ENCODE measurements around the gene CDC42EP3.
A peak's percentile ranks its signal among the peaks of the same experiment; 100 is the strongest.

The CDC42EP3 gene

DNA sequence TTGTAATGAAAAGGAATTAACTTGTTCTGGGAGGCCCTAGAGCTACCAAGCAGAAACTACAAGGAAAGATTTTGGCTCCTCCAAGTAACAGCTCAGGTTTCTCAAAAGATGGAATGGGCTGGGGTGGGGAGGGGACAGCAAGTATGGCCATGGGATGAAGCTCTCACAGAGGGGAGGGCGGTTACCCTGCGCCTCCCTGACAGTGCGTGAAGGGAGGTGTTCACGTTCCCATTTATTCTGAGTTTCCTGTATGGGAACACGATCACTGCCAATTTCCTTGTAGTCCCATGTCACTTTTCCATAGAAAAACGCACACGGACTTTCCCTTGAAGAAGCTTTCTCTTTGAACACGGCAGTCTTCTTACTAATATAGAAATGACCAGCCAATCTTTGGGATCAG lies 17.0 kb downstream of the CDC42EP3 start:
- DNase-seq = no peak

DNA sequence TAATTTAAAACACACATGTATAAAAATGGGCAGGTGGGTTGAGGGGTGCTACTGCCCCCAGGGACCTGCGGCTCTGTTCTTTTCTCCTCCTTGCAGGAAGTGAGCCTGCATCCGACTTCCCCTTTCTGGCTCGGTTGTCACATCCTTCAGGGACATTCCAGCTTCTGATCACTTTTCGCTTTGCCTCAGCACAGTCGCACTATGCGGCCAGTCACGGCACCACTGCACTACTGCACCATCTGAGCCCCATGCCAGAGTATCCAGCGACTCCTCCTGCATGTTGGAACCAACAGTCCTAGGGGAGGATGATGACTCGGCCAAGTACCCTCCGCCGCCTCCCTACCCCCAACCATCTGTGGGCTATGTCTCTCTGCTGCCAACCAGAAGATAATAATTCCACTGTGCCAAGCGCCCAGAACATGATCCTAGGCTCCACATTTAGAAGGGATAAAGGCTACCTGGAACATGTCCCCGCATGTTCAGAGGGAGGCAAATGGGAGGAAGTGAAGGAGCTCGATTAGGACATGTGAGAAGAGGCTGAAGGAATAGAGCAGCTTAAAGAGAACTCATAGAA lies 17.6 kb downstream of the CDC42EP3 start:
- DNase-seq = no peak

DNA sequence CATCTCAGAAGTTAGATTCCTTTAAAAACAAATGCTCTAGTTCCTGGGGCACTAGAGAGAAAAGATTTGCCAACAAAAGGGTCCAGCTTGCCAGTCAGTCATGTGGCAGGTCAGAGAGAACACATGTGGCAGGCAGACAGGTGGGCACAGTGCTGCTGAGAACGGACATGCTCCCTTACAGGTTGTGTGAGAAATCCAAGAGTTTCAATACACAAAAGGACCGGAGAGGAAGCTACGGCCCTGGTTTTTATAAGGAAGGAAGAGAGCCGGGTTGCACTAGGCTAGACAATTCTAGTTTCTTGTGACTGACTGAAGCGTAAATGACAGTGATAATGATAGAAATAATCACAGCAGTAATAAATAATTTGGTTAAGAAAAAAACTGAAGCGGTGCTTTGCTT lies 18.3 kb downstream of the CDC42EP3 start:
- no peak for DNase-seq

DNA sequence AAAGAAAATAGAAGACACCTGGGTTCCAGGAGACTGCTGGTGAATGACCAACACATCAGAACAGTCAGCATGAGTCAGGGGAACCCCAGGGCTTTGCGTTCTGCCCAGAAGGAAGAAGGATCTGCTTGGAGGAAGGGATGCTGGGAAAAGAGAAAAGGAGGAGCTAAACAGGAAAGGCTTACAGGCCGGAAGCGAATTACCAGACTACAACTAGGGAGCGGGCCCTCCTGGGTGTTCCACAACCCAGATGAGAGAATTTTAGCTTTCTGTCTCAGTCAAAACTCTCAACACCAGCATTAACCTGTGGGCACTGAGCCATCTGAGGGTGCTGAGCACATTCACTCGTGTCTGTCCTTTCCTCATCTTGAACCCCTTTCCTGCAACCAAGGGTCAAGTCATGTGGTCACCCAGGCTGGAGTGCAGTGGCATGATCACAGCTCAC lies 19.2 kb downstream of the CDC42EP3 start:
- DNase-seq = no peak

DNA sequence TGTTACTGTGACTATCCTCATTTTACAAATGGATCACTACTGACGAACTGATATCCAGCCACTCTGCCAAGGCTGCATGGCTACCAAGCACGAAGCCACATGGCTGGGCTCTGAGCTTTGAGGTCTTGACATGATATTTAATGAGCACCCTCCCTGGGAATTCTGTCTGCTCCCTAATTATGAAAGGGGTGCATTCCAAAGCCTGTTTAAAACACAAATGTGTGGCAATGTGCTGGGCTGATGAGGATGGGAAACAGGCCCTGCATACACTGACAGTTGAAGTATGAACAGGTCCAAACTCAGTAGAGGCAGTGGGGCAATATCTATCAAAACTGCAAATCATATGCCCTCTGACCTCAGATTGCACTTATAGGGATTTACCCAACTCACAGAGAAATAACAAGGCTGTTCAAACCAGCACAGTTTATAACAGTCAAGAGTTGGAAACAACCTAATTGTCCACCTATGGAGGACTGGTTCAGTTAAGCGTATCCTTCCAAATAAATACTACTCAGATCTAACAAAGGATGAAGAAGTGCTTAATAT lies 20.8 kb downstream of the CDC42EP3 start:
- DNase-seq = no peak

DNA sequence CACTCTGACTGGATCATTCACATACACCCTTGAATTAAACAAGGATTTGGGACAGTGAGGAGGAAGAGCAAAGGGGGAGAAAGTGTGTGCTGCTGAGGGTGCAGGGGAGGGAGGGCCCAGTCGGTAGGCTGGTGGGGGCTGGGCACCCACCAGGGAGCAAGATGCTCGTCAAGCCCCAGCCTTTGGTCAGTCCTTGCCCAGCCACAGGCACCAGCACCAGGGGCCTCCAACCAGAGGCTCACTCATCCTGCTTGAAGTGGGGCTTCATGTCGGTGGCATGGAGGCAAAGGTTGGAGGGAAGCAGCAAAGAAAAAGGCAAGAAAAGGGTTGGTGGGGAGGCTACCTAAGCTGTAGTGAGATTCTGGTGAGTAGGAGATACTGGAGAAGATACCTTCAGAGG lies 21.9 kb downstream of the CDC42EP3 start:
- DNase-seq = no peak

DNA sequence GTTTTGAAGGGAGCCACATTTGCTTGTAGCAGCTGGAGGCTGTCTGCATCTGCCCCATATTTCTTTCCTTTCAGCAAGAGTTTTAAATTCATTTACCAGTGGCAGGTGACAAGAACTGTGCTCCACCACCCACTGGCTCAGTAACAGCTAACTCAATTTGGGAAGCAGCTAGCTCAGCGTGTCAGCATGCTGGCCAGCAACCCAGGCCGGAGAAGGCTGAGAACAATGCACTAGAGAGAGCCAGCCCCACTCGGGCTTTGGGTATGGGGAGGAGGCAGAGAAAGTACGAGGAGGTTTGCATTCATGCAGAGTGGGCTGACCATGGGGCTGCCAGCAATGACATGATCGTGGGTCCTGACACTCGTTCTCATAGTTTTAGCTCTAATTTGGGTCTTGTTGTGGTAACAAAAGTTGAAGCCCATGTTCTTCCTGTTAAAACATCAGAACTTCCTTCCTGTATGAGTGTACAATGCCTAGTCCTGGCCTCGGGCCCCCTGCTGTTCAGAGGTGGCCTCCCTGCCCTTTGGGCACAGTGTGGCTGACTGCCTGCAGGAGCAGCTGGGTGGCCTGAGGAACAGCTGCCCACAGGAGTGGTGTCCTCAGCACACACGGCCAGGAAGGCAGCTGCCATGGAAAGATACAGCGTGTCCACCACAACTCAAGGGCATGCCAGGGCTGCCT lies 23.0 kb downstream of the CDC42EP3 start:
- no peak for DNase-seq

DNA sequence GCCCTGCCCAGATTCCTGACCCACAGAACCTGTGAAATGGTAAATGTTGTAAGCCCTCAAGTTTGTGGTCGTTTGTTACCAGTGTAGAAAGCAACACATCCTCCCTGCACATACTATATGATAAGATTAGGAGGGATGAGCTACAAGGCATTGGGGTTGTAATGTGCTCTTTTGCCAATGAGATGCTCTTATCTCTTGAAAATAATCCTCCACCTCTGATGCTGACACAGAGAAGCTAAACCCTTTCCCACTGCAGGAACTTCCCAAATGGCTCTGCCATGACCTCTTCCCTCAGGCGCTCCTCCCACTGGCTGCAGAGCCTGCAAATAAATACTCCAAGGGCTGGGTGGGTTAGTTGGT lies 23.5 kb downstream of the CDC42EP3 start:
- DNase-seq = no peak

DNA sequence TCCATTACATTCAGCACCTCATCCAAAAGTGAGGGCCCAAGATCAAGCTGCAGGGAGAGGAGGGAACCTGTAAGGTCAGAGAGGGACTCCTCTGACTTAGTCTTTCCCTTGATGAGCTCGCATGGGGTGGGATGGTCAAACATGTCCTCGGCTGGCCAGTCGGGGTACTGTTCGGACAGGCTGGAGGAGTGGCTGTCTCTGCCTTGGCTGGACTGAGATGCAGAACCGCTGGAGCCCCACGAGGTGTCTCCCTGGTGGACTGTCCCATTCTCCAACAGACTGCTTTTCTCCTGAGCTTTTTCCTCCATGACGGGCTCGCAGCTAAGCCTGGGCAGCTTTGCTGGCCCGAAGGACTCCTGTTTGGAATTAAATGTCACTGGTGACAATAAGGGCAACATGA lies 25.6 kb downstream of the CDC42EP3 start:
- DNase-seq = no peak

DNA sequence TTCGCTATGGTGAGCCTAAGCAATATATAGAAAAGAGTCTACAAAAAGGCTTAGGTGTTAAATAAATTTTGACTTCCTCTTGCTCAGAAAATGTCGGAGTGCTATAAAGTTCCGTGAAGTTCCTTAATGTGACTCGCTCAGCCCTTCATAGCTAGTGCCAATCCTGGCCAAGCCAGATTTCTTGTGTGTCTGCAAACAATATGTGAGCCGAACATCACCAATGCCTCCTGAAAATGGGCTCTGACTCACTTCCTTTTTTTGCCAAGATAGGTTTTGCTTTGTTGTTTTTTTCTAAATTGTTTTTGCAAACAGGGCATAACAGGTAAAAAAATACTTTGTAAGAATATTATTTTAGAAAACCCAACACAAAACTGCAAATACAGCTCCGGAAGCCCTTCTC lies 26.1 kb downstream of the CDC42EP3 start:
- DNase-seq = no peak

DNA sequence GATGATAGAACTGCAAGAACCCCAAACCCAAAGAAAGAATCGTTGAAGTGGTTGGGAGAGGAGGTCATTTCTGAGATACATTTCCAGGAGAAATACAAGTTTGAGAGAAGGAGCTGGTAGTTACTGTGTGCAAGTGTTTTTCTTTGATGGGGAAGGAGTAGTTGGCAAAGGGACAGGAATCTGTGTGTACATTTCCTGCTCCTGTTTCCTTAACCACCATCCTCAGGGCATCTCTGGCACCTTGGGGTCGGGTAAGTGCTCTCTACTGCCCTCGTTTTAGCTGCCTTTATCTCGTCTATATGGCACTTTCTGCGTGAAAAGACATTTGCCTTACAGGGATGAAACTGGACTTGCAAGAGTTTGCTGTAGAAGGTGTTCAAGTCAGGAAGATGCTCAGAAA lies 27.3 kb downstream of the CDC42EP3 start:
- DNase-seq = no peak

DNA sequence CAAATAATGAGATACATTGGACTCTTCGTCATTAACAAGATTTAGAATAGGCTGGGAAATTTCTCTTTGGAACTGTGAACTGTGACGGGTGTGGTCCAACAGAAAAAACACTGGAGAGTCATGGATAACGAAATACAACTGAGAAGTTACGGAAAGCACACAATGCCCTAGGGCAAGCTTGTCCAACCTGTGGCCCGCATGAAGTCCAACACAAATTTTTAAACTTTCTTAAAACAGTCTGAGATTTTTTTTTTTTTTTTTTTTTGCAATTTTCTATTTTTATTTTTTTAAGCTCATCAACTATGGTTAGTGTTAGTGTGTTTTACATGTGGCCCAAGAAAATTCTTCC lies 27.7 kb downstream of the CDC42EP3 start:
- DNase-seq = no peak

DNA sequence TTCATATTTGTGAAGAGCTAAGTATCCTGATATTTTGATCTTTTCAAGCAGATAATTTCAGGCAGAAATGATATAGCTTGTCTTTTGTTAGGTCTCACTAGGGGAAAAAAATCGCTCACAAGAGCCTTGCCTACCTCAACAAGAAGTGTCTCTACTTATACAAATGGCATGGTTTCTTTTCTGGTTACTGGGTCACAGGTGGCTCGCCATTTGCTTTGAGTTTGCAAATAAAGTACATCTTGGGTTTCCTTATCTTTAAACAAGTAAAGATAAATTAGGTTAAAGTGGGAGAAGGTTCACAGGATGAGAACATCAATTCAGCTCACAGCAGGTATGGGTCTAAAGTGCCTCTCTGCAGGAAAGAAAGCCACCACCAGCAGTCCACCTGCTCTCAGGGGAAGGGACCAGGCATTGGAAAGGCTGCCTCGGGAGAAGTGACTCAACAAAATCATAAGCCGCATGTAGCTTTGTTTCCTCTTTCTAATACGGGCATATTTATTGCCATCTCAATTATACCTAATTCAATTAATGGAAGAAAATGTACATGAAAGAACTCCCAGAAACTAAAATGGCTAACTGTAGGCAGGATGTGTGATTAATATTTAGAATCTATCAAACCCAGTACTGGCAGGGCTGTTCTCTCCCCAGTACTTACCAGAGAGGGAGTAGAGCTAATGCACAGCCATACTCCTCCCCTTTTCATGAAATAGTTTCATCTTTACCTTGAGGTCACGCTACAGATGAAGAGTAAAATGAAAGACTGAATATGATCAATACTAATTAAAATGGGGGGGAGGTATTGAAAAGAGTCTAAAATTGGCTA lies 28.3 kb downstream of the CDC42EP3 start:
- no peak for DNase-seq

DNA sequence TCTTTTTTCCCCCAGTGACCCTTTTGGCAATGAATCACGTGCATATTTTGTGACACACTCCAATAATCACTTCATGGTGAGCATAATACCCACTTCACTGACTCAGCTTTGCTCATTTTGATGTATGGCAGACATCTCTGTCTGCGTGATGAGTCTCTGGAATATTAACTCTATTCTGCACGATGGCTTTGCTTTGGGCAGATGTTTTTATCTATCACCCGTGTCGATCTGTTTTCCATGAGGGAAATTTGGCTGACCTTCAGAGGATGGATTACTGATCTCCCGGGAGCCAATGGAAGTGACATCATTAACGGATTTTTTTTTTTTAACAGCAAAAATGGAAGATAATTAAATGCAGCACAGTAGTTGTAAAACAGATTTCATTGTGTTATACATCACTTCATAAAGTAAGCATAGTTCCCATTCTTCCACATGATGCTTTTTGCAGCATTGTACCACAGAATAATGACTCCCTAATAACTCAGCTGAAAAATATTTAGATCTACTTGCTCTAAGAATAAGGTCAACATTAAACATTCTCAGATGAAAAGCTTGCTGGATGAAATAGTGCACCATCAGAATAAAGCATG lies 29.8 kb downstream of the CDC42EP3 start:
- no peak for DNase-seq

DNA sequence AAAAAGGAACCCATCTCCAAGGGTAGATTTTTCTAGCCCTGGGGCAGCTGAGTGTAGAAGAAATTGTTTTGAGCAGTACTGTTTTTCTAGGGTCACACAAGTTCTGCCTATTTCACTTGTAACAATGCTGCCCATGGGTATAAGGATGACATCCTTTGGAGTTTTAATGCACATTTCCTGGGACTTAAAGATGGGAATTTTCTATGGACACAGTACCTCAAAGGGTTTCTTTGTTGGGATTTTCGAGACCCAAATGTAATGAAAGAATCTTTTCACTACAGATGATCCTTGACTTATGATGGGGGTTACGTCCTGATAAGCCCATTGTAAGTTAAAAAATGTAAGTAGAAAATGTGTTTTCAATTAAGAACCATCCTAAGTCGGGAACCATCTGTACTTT lies 31.8 kb downstream of the CDC42EP3 start:
- DNase-seq = no peak

DNA sequence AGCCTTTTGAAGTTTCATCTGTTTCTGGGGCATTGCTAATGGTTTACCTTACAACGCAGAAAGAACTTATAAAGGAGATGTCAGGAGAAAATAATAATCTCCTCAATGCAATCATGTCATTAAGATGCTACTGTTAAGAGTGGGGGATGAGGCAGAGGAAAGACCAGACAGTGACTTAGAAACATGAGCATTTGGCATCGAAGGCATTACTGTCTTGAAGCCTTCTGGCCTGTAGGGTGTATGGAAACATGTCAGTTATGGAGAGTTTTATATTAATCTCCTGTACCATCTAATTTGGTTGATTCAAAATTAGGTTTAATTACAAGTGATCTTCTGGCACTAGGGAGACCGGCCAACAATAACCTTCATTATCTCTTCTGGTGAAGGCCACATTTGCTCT lies 32.5 kb downstream of the CDC42EP3 start:
- no peak for DNase-seq

DNA sequence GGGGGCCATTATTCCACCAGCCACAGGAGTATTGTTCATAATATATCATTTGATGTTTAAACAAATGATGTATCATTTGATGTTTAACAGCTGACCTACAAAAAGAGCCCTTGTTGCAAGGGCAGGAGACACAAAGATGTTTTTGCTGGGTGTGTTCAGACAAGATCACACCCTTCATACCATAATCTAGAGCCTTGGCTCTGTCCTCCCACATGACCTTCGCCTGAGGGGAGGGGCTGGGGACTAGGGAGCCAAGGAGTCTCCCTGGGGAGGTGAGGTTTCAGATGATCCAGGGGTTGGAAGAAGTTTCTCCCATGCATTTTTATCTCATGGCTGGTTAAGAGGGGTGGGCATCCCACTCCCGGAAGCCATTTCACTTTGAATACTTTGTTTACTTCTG lies 33.5 kb downstream of the CDC42EP3 start:
- no peak for DNase-seq

DNA sequence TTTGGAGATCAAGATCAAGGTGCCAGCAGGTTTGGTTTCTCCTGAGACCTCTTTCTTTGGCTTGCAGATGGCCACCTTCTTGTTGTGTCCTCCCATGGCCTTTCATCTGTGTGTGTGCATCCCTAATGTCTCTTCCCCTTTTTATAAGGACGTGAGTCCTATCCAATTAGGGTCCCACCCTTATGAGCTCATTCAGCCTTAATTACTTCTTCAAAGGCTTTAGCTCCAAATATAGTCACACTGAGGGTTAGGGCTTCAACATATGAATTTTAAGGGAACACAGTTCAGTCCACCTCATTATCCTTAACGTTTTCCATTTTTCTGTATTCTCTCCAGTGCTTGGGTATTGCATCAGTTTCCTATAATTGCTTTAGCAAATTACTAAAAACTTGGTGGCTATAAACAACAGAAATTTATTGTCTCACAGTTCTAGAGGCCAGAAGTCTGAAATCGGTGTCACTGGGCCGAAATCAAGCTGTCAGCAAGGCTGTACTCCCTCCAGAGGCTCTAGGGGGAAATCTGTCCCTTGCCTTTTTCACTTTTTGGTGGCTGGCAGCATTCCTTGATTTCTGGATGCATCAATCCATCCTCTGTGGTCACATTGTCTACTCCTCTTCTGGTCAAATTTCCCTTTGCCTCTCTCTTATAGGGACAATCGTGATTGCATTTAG lies 34.1 kb downstream of the CDC42EP3 start:
- no peak for DNase-seq

DNA sequence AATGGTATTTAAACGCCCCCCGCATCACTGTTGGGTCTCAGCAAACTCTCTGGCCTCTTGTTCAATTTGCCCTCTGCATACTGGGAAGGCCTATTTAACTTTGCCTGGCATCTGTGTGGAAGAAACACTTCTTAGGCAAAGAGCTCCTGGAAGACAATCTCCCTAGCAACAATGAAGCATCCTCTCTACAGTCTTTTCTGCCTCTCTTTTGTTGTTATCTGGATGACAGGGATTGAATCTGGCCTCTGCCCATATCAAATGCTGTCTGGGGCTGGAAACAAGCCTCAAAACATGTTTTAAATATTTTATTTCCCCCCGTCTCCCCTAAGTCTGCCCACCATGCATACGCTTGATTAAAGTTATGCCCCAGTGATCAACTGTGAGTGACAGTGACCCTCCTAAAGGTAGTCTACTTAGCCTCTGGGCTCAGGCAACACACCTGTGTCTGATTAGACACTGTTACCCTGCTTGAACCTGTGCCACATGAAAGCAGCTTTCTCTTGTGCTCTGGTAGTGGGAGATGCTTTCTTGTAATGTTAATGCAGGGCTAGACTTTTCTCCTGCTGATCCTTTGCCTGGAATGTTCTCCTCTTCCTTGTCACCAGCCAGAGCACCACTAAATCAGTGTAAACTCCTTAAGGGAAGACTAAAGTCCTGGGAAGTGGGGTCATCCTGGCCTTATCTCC lies 34.9 kb downstream of the CDC42EP3 start:
- DNase-seq = no peak

DNA sequence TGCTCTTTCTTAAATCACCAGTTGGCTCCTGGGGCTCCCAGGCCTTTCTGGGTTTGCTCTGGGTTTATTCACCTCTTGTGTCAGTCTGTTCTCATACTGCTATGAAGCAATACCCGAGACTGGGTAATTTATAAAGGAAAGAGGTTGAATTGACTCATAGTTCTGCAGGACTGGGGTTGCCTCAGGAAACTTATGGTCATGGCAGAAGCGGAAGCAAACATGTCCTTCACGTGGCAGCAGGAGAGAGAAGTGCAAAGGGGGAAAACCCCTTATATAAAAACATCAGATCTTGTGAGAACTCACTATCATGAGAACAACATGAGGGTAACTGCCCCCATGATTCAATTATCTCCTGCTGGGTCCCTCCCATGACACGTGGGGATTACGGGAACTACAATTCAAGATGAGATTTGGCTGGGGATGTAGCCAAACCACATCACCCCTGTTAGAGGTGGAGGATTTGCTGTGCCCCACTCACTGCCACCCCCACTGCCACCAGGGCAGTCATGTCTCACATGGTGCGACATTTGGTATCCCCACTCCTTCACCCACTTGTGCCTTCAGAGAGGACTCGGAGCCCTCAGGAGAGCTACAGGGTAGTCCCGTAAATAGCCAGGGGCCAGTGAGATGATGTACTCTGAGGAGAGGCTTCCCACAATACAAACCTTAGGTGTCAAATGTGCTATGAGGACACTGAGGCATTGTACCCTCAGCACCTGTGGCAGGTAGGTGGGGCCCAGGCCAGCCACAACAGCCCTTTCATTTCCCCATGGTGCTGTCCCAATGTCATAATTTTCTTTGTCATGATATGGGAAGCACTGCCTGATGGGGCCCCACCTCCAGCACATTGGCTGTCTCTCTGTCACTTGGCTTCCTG lies 35.7 kb downstream of the CDC42EP3 start:
- DNase-seq = peak; percentile 56

DNA sequence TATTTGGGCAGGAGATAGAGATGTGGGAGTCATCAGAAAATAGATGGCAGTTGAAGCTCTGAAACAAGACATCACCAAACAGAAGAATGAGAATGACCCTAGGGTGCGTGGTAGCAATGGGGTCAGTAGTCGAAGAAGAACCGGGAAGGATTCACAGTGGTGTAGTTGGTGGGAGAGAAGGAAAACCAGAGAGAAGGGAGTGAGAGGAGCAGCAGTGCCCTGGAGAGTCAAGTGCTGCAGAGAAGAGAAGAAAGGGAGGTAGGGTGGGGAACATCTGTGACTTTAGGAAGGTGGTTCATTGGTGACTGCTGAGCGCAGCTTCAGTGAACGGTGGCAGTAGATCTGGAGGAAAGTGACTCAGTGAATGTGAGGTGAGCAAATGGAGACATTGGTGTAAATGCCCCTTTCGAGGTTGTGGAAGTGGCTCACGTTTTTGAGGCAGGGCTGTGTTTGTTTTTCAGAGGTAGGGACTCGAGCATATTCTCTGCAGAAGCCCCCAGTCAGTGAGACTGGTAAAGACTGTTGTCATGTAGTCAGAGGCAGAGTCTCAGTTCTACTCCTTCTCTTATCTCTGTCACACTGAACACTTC lies 36.4 kb downstream of the CDC42EP3 start:
- DNase-seq = no peak
